Measurements from ENCODE around the gene EXT2.

- TF ChIP-seq POLR2AphosphoS5 (IDR thresholded peaks at IDR 0.05): no peak
- no peak for TF ChIP-seq CTCF (IDR thresholded peaks at IDR 0.05; ENCODE audit: poor library complexity, severe bottlenecking)
- TF ChIP-seq EP300 (conservative IDR thresholded peaks at IDR 0.05; ENCODE audit: poor library complexity, severe bottlenecking): no peak
- no peak for TF ChIP-seq EZH2 (IDR thresholded peaks at IDR 0.05; ENCODE audit: borderline replicate concordance, insufficient read depth, low read length, poor library complexity, severe bottlenecking)
- TF ChIP-seq TAF1 (IDR thresholded peaks at IDR 0.05; ENCODE audit: low read depth): no peak
- TF ChIP-seq RAD21 (conservative IDR thresholded peaks at IDR 0.05): no peak
- no peak for TF ChIP-seq REST (IDR thresholded peaks at IDR 0.05; ENCODE audit: borderline replicate concordance)
- no peak for TF ChIP-seq SMC3 (conservative IDR thresholded peaks at IDR 0.05; ENCODE audit: poor library complexity)
- no peak for TF ChIP-seq MXI1 (conservative IDR thresholded peaks at IDR 0.05; ENCODE audit: poor library complexity, severe bottlenecking)
Observed at GRCh38 chr11:44274404-44274803, 178.9 kb downstream of the EXT2 start.

Measured in neural cell (in vitro differentiated cells).